OCI-LY1 (cell line): ENCODE data around the gene AIP.

Experiments
- H2AFZ ChIP-seq: fragments of 200-600 bp; sonication (generic), shearing (Covaris generic); 2 replicates; pipeline ENCODE4 v1.6.0; 2014; ENCODE audit warnings: antibody characterized with exemption, mild to moderate bottlenecking, low read length
- H3F3A ChIP-seq: fragments of 200-600 bp; sonication (generic), shearing (Covaris generic); 2 replicates; pipeline ENCODE4 v1.6.0; 2014; ENCODE audit warnings: mild to moderate bottlenecking, antibody characterized with exemption, low read length, moderate library complexity; ENCODE audit not compliant: insufficient read depth
- H3K27ac ChIP-seq: fragments of 200-600 bp; sonication (generic); 2 replicates; pipeline ENCODE4 v1.5.1; 2014; ENCODE audit warnings: low read length, mixed run types, mild to moderate bottlenecking, low read depth; ENCODE audit not compliant: poor library complexity, severe bottlenecking
- H3K27me3 ChIP-seq: fragments of 200-600 bp; sonication (generic); 2 replicates; pipeline ENCODE4 v1.6.0; 2014; ENCODE audit warnings: antibody characterized with exemption, mild to moderate bottlenecking, low read length, moderate library complexity; ENCODE audit not compliant: insufficient read depth
- H3K36me3 ChIP-seq: fragments of 200-600 bp; sonication (generic); 2 replicates; pipeline ENCODE4 v1.6.1; 2014; ENCODE audit warnings: mild to moderate bottlenecking, antibody characterized with exemption, low read length, moderate library complexity, mixed read lengths; ENCODE audit not compliant: insufficient read depth
- H3K4me1 ChIP-seq: fragments of 200-600 bp; sonication (generic); 2 replicates; pipeline ENCODE4 v1.5.1; 2014; ENCODE audit warnings: mild to moderate bottlenecking, low read length, moderate library complexity; ENCODE audit not compliant: insufficient read depth, severe bottlenecking
- H3K4me2 ChIP-seq: fragments of 200-600 bp; sonication (generic), shearing (Covaris generic); 2 replicates; pipeline ENCODE4 v1.6.1; 2014; ENCODE audit warnings: low read length
- H3K4me3 ChIP-seq: fragments of 200-600 bp; sonication (generic); 2 replicates; pipeline ENCODE4 v1.5.1; 2014; ENCODE audit warnings: low read length, low read depth, mild to moderate bottlenecking, mixed read lengths; ENCODE audit not compliant: poor library complexity, severe bottlenecking
- H3K79me2 ChIP-seq: fragments of 200-600 bp; shearing (Covaris generic); 2 replicates; pipeline ENCODE4 v1.6.1; 2016; ENCODE audit warnings: mixed run types, low read length, mixed read lengths; ENCODE audit not compliant: insufficient read depth
- H3K9ac ChIP-seq: fragments of 200-600 bp; sonication (generic), shearing (Covaris generic); 2 replicates; pipeline ENCODE4 v1.6.1; 2014; ENCODE audit warnings: mild to moderate bottlenecking, low read length, mixed read lengths
- H3K9me2 ChIP-seq: fragments of 200-600 bp; sonication (generic), shearing (Covaris generic); 2 replicates; pipeline ENCODE4 v1.6.1; 2014; ENCODE audit warnings: low read depth, mild to moderate bottlenecking, low read length, mixed read lengths
- H3K9me3 ChIP-seq: fragments of 200-600 bp; shearing (Covaris generic); 2 replicates; pipeline ENCODE4 v1.6.1; 2014; ENCODE audit warnings: low read length, mixed read lengths
- H4K20me1 ChIP-seq: fragments of 200-600 bp; sonication (generic), shearing (Covaris generic); 2 replicates; pipeline ENCODE4 v1.6.0; 2016; ENCODE audit warnings: mild to moderate bottlenecking, low read length; ENCODE audit not compliant: insufficient read depth
- EZH2 ChIP-seq: fragments of 200-600 bp; sonication (generic), shearing (Covaris generic); IDR thresholded peaks from 2 replicates; pipeline ENCODE4 v1.8.0; 2017; ENCODE audit warnings: borderline replicate concordance, mixed run types, mild to moderate bottlenecking, antibody characterized with exemption, low read length, moderate library complexity, mixed read lengths
- TF ChIP-seq, protein P1 (sequence below): fragments of 200-600 bp; sonication (generic), shearing (Covaris generic); IDR thresholded peaks from 2 replicates; pipeline ENCODE4 v1.5.1; 2017; ENCODE audit warnings: mild to moderate bottlenecking, antibody characterized with exemption, low read length, moderate library complexity, mixed read lengths

AIP gene

GRCh38 chr11:67519726-67520125 is 36.9 kb downstream of the AIP start:
- H3K9me2 ChIP-seq = no peaks in the 10 kb centered on the region
- H3K79me2 ChIP-seq = no peaks in the 10 kb centered on the region
- no peaks in the 10 kb centered on the region for H3K4me1 ChIP-seq
- H3K4me2 ChIP-seq = no peak overlapping the region
- TF ChIP-seq EZH2 = no peak
- TF ChIP-seq, protein P1, sequence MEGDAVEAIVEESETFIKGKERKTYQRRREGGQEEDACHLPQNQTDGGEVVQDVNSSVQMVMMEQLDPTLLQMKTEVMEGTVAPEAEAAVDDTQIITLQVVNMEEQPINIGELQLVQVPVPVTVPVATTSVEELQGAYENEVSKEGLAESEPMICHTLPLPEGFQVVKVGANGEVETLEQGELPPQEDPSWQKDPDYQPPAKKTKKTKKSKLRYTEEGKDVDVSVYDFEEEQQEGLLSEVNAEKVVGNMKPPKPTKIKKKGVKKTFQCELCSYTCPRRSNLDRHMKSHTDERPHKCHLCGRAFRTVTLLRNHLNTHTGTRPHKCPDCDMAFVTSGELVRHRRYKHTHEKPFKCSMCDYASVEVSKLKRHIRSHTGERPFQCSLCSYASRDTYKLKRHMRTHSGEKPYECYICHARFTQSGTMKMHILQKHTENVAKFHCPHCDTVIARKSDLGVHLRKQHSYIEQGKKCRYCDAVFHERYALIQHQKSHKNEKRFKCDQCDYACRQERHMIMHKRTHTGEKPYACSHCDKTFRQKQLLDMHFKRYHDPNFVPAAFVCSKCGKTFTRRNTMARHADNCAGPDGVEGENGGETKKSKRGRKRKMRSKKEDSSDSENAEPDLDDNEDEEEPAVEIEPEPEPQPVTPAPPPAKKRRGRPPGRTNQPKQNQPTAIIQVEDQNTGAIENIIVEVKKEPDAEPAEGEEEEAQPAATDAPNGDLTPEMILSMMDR = no peak
- no peaks in the 10 kb centered on the region for H3K9me3 ChIP-seq
- H3K4me3 ChIP-seq = no peak overlapping the region
- no peaks in the 10 kb centered on the region for H4K20me1 ChIP-seq
- H3K36me3 ChIP-seq = no peaks in the 10 kb centered on the region
- no peaks in the 10 kb centered on the region for H3F3A ChIP-seq
- no peak overlapping the region for H3K27ac ChIP-seq
- no peak overlapping the region for H2AFZ ChIP-seq
- no peak overlapping the region for H3K9ac ChIP-seq
- peaks cover 4% of the 10 kb centered on the region; the same call in 1 of the 2 replicates for H3K27me3 ChIP-seq

GRCh38 chr11:67520856-67521824 is 38.3 kb downstream of the AIP start:
- H3K9me3 ChIP-seq = no peaks in the 10 kb centered on the region
- H3K9me2 ChIP-seq = no peaks in the 10 kb centered on the region
- no peaks in the 10 kb centered on the region for H3K36me3 ChIP-seq
- H3K27ac ChIP-seq = no peak overlapping the region
- no peak overlapping the region for H2AFZ ChIP-seq
- TF ChIP-seq EZH2 = no peak
- TF ChIP-seq, protein P1 = no peak
- H3K4me3 ChIP-seq = no peak overlapping the region
- no peaks in the 10 kb centered on the region for H3K79me2 ChIP-seq
- peaks cover 4% of the 10 kb centered on the region; the same call in 1 of the 2 replicates for H3K27me3 ChIP-seq
- H3K4me1 ChIP-seq = no peaks in the 10 kb centered on the region
- no peaks in the 10 kb centered on the region for H4K20me1 ChIP-seq
- H3K9ac ChIP-seq = no peak overlapping the region
- H3F3A ChIP-seq = no peaks in the 10 kb centered on the region
- H3K4me2 ChIP-seq = no peak overlapping the region

GRCh38 chr11:67521924-67522323 is 39.1 kb downstream of the AIP start:
- Histone ChIP-seq H3K36me3 (no peaks in the 10 kb centered on the region), H3K27me3 (peaks cover 6% of the 10 kb centered on the region; the same call in 1 of the 2 replicates), H4K20me1 (no peaks in the 10 kb centered on the region), H3F3A (no peaks in the 10 kb centered on the region), H3K9ac (no peak overlapping the region), H3K27ac (no peak overlapping the region), H3K9me3 (no peaks in the 10 kb centered on the region), H3K4me3 (no peak overlapping the region), H3K4me1 (no peaks in the 10 kb centered on the region), H3K79me2 (no peaks in the 10 kb centered on the region), H3K9me2 (no peaks in the 10 kb centered on the region), H3K4me2 (no peak overlapping the region), H2AFZ (no peak overlapping the region)
- TF ChIP-seq EZH2 = no peak
- TF ChIP-seq, protein P1 = no peak
